Stimulated activated CD8-positive, alpha-beta memory T cell treated with anti-CD3 and anti-CD28 coated beads, Interleukin-12 subunit alpha, Interleukin-12 subunit beta, amount 100 ng/mL, for 1 hour (primary cell): Measurements from ENCODE around the gene FAM168B.

ENCODE experiments used
- DNase-seq: peaks from one replicate; pipeline ENCODE4 v3.0.0-alpha.2; 2020; ENCODE audit warnings: low read depth

The FAM168B gene

DNA sequence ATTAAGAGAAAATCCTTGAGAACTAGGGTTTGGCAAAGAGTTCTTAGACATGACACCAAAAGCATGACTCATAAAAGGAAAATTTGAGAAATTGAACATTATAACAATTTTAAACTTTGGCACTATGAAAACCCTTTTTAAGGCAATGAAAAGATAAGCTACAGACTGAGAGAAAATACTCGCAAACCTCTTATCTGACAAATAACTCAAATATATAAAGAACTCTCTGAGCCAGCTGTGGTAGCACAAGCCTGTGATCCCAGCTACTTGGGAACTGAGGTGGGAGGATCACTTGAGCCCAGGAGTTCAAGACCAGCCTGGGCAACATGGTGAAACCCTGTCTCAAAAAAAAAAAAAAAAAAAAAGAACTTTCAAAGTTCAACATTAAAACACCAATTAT, 70.5 kb downstream of the FAM168B start:
- DNase-seq = no peak

DNA sequence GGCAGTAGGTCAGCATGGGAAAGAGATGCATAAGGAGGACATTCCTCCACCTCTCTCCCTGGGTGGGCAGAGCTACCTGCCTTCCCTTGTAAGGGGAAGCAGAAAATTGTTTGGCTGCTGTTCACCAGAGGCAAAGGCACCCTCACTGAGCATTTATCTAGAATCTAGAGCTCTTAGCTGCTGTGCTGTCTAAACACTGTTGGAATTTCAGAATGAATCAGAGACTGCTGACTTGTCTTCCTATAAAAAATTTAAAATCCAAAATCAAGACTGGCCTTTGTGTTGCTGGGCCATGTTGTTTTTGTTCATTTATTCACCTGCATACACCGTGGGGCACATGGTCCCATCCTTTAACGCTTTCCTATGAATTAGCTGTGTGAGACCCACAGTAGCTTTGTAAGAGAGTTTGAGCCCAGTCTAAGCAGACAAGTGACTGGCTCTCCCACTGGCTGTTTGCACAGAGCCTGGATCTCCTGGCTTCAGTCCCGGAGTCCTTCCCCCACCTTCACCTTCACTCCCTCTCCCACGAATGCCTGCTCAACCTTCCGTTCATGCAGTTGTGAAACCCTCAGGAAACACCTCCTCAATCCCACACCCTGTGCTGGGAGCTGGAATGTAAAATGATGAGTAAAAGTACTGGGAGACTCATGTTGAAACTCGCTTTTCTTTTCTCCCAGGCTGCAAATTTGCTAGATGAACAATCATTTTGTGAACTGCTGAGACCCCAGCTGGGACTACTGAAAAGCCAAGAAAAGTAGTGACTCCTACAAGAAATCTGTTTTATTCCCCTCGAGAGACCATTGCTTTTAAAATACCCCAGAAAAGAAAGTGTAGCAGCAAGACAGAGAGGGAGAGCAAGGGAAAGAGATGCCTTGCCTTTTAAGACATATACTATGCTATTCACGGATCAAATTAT, 76.2 kb downstream of the FAM168B start:
- no peak for DNase-seq

DNA sequence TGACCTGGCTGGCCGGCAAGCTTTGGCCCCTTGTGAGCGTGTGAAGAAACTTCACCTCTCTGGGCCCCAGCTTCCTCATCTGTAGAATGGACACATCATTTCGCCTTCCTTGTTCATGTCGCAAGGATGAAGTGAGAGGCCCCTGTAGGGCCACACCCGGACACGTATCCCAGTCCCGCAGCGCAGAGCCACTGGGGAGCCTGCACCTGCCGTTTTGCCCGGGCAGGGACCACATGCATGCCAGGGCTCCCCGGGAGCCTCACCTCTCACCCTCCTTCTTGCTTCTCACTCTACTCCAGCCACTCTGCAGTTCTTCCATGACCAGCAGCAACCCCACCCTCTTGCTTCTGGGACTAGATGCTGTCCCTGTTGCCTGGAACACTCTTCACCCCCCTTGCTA, 77.5 kb downstream of the FAM168B start:
- DNase-seq = no peak

DNA sequence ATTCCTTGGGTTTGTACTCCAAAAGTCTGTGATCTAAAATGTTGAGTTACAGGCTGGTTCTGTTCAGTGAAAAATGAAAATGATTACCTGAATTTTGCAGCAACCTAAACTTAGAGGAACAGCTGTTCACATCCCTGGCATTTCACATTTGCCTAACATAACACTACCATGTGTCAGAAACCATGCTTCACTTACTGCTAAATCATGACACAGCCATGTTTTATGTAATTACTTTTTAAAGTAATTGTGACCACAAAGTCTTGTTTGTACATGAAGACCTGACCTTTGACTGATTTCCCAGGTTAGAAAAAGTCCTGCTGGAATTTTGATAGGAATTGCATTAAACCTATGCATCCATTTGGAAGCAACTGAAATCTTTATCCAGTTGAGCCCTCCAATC, 79.1 kb downstream of the FAM168B start:
- no peak for DNase-seq

DNA sequence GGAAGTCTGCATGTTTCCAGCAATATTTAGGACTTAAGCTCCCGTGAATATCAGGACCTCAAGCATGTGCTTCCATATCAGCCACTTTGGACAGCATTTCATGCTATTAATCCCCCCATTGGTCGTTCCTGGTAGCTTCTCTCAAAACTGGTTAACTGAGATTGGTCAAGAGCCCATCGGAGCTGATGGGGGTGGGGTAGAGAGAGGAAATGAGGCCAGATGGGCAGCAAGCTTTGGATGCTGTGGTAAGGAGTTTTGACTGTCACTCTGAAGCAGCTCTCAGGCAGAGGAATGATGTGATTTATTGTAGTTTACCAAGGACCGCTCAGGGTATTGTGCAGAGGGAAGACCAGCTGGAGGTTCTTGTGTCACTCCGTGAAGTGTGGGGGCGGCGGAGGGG, 81.8 kb downstream of the FAM168B start:
- DNase-seq = no peak

DNA sequence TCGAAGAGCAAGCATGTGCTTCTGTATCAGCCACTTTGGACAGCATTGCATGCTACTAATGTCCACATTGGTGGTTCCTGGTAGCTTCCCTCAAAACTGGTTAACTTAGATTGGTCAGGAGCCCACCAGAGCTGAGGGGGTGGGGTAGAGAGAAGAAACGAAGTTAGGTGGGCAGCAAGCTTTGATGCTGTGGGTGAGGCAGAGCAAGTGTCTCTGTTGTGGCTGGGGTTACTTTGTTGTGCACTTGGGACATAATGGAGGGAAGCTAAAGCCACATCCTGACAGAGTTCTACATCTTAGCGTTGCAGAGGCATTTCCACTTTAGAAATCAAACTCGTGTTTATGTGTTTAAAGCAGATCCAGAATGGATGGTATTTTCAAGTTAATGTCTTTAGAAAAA, 82.7 kb downstream of the FAM168B start:
- DNase-seq = no peak

DNA sequence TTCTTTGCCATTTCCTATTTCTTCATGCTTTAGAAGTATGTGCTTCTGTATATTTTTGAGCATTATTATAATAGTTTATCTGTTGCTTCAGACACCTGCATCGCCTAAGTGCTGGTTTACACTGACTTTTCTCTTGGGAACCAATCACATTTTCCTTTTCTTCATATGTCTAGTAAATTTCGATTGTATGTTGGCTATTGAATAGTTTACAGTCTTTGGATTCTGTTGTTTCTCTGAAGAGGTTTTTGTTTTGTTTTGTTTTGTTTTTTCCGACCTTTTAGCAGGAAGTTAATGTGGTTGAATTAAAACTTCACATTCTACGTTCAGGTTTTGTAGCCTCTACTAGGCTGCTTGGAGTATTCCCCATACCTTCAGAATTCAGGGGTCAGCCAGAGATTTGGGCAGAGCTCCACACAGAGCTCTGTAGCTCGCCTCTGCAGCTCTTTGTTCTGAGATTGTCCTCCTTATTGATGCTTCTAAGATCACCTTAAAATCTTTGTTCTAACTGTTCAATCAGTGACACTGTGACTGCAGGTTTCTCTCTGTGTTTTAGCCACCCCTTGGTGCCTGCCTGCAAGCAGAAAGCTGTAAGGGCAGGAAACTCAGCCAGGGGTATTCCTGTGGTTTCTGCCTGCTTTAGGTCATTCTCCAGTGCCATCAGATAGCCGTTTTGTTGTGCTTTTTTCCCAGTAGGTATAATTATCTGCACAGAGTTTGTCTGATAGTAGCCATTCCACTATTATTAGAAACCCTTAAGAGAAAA, 83.4 kb downstream of the FAM168B start:
- DNase-seq = no peak

DNA sequence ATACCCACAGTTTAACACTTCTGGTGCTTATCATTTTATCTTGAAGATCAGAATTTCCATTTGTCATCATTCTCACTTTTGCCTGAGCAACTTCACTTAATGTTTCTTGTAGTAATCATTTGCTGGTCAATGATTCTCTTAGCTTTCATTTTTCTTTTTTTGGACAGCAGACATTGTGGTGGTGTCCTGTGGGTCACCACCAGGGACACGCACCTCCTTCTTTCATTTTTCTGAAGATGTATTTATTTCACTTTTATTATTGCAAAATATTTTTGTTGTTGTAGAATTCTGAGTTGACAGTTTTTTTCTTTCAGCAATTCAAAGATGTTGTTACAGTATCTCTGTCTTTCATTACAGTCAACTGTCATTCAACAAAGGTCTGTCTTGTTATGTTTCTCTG, 84.3 kb downstream of the FAM168B start:
- DNase-seq = no peak

DNA sequence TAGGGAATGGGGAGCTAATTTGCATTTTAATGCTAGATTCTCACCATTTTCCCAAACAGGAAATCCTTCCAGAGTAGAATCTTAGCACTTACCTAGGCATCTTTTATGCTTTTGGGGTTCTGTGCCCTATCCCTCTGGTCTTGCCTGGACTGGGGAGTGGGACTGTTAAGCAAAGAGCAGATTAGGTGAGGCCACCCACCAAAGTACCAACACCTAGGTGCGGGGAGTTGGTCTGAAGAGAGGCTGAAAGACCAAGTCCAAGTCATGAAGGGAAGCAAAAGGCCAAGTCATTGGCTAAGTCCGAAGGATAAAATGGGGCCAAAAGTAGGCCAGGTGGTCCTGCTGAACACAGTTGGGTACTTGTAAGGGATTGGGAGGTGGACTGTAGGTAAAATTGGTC, 86.7 kb downstream of the FAM168B start:
- DNase-seq = no peak

DNA sequence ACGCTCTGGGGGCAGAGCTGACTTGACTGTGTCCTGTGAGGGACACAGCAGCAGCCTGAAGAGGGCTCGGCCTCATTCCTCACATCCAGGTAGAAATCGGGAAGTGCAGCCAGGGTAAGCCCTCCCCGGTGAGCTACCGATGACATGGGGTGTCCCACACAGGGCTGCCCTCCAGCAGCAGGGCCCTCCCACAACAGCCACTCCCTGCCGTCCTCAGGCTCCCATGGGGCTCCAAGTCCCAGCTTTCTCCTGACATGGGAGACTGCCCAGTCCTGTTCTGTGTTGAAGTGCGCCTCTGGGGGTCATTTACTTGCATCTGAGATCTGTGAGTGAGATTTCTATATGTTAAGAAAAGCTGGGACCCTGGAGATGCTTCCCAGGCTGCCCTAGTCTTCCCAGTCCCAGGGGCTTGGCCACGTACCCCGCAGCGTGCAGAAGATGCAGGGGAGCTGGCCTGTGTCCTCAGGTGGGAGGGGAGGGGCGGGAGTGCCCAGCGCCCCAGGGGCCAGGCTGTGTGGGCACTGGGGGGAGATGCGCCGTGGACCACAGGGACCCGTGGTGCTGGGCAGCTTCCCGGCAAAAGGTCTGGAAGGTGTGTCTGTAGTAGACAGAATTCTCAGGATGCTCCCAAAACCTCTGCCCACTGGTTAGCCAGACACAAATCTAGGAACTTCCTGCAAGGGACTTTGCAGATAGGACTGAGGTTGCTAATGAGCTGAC, 87.9 kb downstream of the FAM168B start:
- no peak for DNase-seq

DNA sequence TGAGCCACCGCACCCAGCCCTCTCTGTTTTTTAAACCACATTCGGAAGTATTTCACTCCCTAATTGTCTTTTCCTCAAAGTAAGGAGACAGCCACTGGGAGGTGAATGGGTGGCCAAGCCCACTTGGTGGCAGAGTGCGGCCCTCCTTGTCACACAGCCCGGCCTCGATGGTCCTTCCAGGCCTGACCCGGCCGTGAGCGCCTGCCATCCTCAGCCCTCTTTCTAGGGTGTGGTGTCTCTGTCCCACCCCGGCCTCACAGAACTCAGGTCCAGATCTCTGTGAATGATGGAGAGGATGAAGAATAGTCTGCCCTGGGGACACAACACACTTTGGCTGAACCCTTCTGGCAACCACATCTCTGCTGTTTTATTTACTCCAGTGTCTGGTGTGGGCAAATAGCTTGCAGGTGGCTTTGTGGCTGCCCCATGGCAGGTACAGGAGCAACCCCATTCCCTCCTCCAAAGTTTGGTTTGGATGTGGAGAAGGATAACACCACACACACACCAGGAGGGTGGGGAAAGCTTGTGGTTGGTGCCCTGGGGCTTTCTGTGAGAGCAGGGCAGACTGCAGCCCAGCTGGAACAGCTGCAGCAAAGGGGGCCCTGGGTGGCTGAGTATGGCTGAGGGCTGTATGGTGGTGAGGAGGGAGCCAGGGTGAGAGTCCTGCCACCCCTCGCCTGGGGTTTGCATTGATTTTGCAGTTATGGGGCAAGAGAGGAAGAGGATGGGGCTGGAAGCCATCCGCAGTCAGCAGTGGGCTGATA, 88.6 kb downstream of the FAM168B start:
- DNase-seq = no peak

DNA sequence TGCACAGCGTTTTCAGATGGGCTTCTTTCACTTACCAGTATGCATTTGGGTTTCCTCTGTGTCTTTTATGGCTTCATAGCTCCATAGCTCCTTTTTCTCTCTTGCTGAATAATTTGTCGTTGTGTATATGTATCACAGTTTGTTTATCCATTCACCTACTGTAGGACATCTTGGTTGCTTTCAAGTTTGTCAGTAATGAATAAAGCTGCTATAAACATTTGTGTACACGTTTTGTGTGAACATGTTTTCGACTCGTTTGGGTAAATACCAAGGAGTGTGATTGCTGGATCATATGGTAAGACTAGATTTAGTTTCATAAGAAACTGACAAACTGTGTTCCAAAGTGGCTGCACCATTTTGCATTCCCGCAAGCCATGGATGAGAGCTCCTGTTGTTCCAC, 94.7 kb downstream of the FAM168B start:
- DNase-seq = no peak
